Measurements from ENCODE around the gene USPL1.

The USPL1 gene

GRCh38 chr13:30664689-30665275 lies 47.1 kb downstream of the USPL1 start:
- DNase-seq = no peak

GRCh38 chr13:30665638-30666037 lies 47.9 kb downstream of the USPL1 start:
- no peak for DNase-seq

GRCh38 chr13:30666113-30666512 lies 48.4 kb downstream of the USPL1 start:
- DNase-seq = no peak

- no peak for DNase-seq
Measured at GRCh38 chr13:30667014-30667413, 49.3 kb downstream of the USPL1 start.

GRCh38 chr13:30668312-30668711 lies 50.6 kb downstream of the USPL1 start:
- DNase-seq = no peak

- no peak for DNase-seq
Measured at GRCh38 chr13:30671271-30671815, 53.6 kb downstream of the USPL1 start.

- DNase-seq = peak; percentile 92
Measured at GRCh38 chr13:30673669-30674521, 56.2 kb downstream of the USPL1 start.

GRCh38 chr13:30675717-30676116 lies 58.0 kb downstream of the USPL1 start:
- DNase-seq = no peak

- no peak for DNase-seq
Measured at GRCh38 chr13:30676672-30677071, 59.0 kb downstream of the USPL1 start.

- no peak for DNase-seq
Measured at GRCh38 chr13:30679483-30680330, 62.0 kb downstream of the USPL1 start.

- no peak for DNase-seq
Measured at GRCh38 chr13:30681843-30682242, 64.1 kb downstream of the USPL1 start.

GRCh38 chr13:30685320-30685859 lies 67.7 kb downstream of the USPL1 start:
- no peak for DNase-seq

- DNase-seq = no peak
Measured at GRCh38 chr13:30685987-30686386, 68.3 kb downstream of the USPL1 start.

GRCh38 chr13:30687601-30688000 lies 69.9 kb downstream of the USPL1 start:
- DNase-seq = no peak

GRCh38 chr13:30689752-30690151 lies 72.0 kb downstream of the USPL1 start:
- peak; percentile 12 for DNase-seq

GRCh38 chr13:30690282-30691188 lies 72.8 kb downstream of the USPL1 start:
- peak; percentile 34 for DNase-seq

GRCh38 chr13:30692113-30692512 lies 74.4 kb downstream of the USPL1 start:
- no peak for DNase-seq

GRCh38 chr13:30696278-30697176 lies 78.8 kb downstream of the USPL1 start:
- DNase-seq = no peak

- no peak for DNase-seq
Measured at GRCh38 chr13:30697177-30697953, 79.6 kb downstream of the USPL1 start.

GRCh38 chr13:30697996-30698401 lies 80.3 kb downstream of the USPL1 start:
- DNase-seq = no peak

All from NCI-H146 (cell line).